IMR-90 (cell line): ENCODE data around the gene PRLR. TPM values are rescaled to one million over a fixed set of nuclear protein-coding genes. Genes with fewer than 3 reads are reported as not detected.

ENCODE experiments used
- ATAC-seq: fragments of 200-7000 bp; cut with Tn5 transposase; 2 replicates; pipeline ENCODE4 v1.9.1; 2020; ENCODE audit warnings: low read depth, mild to moderate bottlenecking, moderate library complexity
- BruUV-seq: library from RNA; stranded (reverse); fragments of 400-500 nt; replicated peaks from 2 replicates; lab custom pipeline; 2021; lab: Mats Ljungman, UMichigan
- CTCF ChIA-PET: fragments of 300-600 bp; formaldehyde crosslinking; extraction: SDS; loops from one replicate; lab custom pipeline; 2021; ENCODE audit warnings: antibody characterized with exemption; lab: Yijun Ruan, JAX
- POLR2A ChIA-PET: fragments of 300-600 bp; sonication (Branson Sonifier 250); formaldehyde crosslinking; loops from one replicate; lab custom pipeline; 2022; ENCODE audit warnings: antibody characterized with exemption; ENCODE audit not compliant: unreplicated experiment; lab: Charles Lee
- DNase-seq: peaks from one replicate; pipeline ENCODE4 v3.0.0; 2013
- H2AFZ ChIP-seq: replicated peaks from 2 replicates; pipeline ENCODE3; 2013; ENCODE audit warnings: low read length, mild to moderate bottlenecking; ENCODE audit not compliant: poor library complexity
- H2AK5ac ChIP-seq: 2 replicates; pipeline ENCODE4 v1.6.1; 2013; ENCODE audit warnings: low read depth, low read length, inconsistent platforms
- H2AK9ac ChIP-seq: replicated peaks from 2 replicates; pipeline ENCODE3; 2013; ENCODE audit warnings: mild to moderate bottlenecking, low read depth, low read length, moderate library complexity; ENCODE audit not compliant: poor library complexity
- H2BK120ac ChIP-seq: 2 replicates; pipeline ENCODE4 v1.6.1; 2013; ENCODE audit warnings: low read depth, low read length, inconsistent platforms
- H2BK15ac ChIP-seq: 3 replicates; pipeline ENCODE4 v1.6.1; 2013; ENCODE audit warnings: low read depth, low read length, inconsistent platforms
- H2BK20ac ChIP-seq: 2 replicates; pipeline ENCODE4 v1.6.1; 2013; ENCODE audit warnings: low read depth, mild to moderate bottlenecking, inconsistent platforms, low read length, moderate library complexity
- H2BK5ac ChIP-seq: 2 replicates; pipeline ENCODE4 v1.6.1; 2013; ENCODE audit warnings: mild to moderate bottlenecking, low read depth, low read length, inconsistent platforms; ENCODE audit not compliant: poor library complexity, severe bottlenecking
- H3K14ac ChIP-seq: replicated peaks from 2 replicates; pipeline ENCODE4 v1.6.1; 2013; ENCODE audit warnings: low read depth, low read length, inconsistent platforms
- H3K18ac ChIP-seq: 2 replicates; pipeline ENCODE4 v1.6.1; 2013; ENCODE audit warnings: low read depth, low read length, control low read depth
- H3K23ac ChIP-seq: 2 replicates; pipeline ENCODE4 v1.6.1; 2013; ENCODE audit warnings: low read depth, low read length, inconsistent platforms
- H3K27ac ChIP-seq: 2 replicates; pipeline ENCODE4 v1.5.1; 2013; ENCODE audit warnings: mild to moderate bottlenecking, control low read depth, low read length; ENCODE audit not compliant: insufficient read depth
- H3K27me3 ChIP-seq: 2 replicates; pipeline ENCODE4 v1.6.1; 2013; ENCODE audit warnings: low read length; ENCODE audit not compliant: control insufficient read depth, insufficient read depth
- H3K36me3 ChIP-seq: 2 replicates; pipeline ENCODE4 v1.6.1; 2013; ENCODE audit warnings: low read length, mixed read lengths; ENCODE audit not compliant: control insufficient read depth, insufficient read depth
- H3K4ac ChIP-seq: 2 replicates; pipeline ENCODE4 v1.6.1; 2013; ENCODE audit warnings: low read depth, low read length, inconsistent platforms
- H3K4me1 ChIP-seq: 2 replicates; pipeline ENCODE4 v1.6.1; 2013; ENCODE audit warnings: low read length, mixed read lengths; ENCODE audit not compliant: control insufficient read depth, insufficient read depth
- H3K4me2 ChIP-seq: 2 replicates; pipeline ENCODE4 v1.6.1; 2013; ENCODE audit warnings: low read depth, mild to moderate bottlenecking, control low read depth, low read length, moderate library complexity
- H3K4me3 ChIP-seq: 2 replicates; pipeline ENCODE4 v1.5.1; 2013; ENCODE audit warnings: low read depth, mild to moderate bottlenecking, control low read depth, low read length, moderate library complexity; ENCODE audit not compliant: insufficient read depth
- H3K56ac ChIP-seq: 2 replicates; pipeline ENCODE4 v1.6.1; 2013; ENCODE audit warnings: low read length, inconsistent platforms; ENCODE audit not compliant: insufficient read depth; ENCODE audit errors: extremely low read depth
- H3K79me1 ChIP-seq, 2 experiments: 2 replicates each; pipeline ENCODE4 v1.6.1; 2013; ENCODE audit warnings: low read length in 2 of 2, inconsistent platforms in 1 of 2, low read depth in 1 of 2
- H3K9ac ChIP-seq: 2 replicates; pipeline ENCODE4 v1.6.1; 2013; ENCODE audit warnings: low read depth, low read length, control low read depth
- H3K9me1 ChIP-seq: 2 replicates; pipeline ENCODE4 v1.6.1; 2013; ENCODE audit warnings: low read length, inconsistent platforms; ENCODE audit not compliant: insufficient read depth
- H3K9me3 ChIP-seq: 2 replicates; pipeline ENCODE4 v1.6.1; 2013; ENCODE audit warnings: low read length; ENCODE audit not compliant: control insufficient read depth, insufficient read depth
- H4K20me1 ChIP-seq: 2 replicates; pipeline ENCODE4 v1.6.1; 2013; ENCODE audit warnings: low read length, inconsistent platforms; ENCODE audit not compliant: insufficient read depth
- H4K5ac ChIP-seq: 2 replicates; pipeline ENCODE4 v1.6.1; 2013; ENCODE audit warnings: mild to moderate bottlenecking, low read depth, low read length, control low read depth
- H4K8ac ChIP-seq, 2 experiments: 2 replicates each; pipeline ENCODE4 v1.6.1; 2013; ENCODE audit warnings: low read depth in 2 of 2, low read length in 2 of 2, control low read depth in 1 of 2, inconsistent platforms in 1 of 2
- H4K91ac ChIP-seq: 2 replicates; pipeline ENCODE4 v1.6.1; 2013; ENCODE audit warnings: low read depth, low read length, inconsistent platforms; ENCODE audit not compliant: insufficient read depth
- CEBPB ChIP-seq: IDR thresholded peaks from 2 replicates; pipeline ENCODE4 v1.6.1; 2012; ENCODE audit warnings: low read depth, low read length, improper control_type of control experiment
- CHD1 ChIP-seq: IDR thresholded peaks from 2 replicates; pipeline ENCODE4 v1.6.1; 2012; ENCODE audit warnings: low read depth, low read length, improper control_type of control experiment
- MAFK ChIP-seq: IDR thresholded peaks from 2 replicates; pipeline ENCODE4 v1.6.1; 2012; ENCODE audit warnings: low read depth, low read length, improper control_type of control experiment
- MXI1 ChIP-seq: IDR thresholded peaks from 2 replicates; pipeline ENCODE4 v1.6.1; 2012; ENCODE audit warnings: low read depth, mild to moderate bottlenecking, low read length, moderate library complexity, borderline replicate concordance
- NFE2L2 ChIP-seq: fragments of 150-350 bp; IDR thresholded peaks from 2 replicates; pipeline ENCODE4 v1.6.1; 2016; ENCODE audit warnings: low read depth, mild to moderate bottlenecking, low read length
- POLR2A ChIP-seq: IDR thresholded peaks from 2 replicates; pipeline ENCODE4 v1.6.1; 2012; ENCODE audit warnings: mild to moderate bottlenecking, low read depth, low read length
- RAD21 ChIP-seq: IDR thresholded peaks from 2 replicates; pipeline ENCODE4 v1.6.1; 2012; ENCODE audit warnings: low read length, improper control_type of control experiment
- SMC3 ChIP-seq: fragments of 150-350 bp; IDR thresholded peaks from 2 replicates; pipeline ENCODE4 v1.6.1; 2016; ENCODE audit warnings: low read depth, mild to moderate bottlenecking, antibody characterized with exemption, low read length, moderate library complexity
- WGBS, 2 experiments: methylation state at CpG; one replicate each; pipeline versions ENCODE4 v1.1.5 to v1.1.7; 2013; ENCODE audit warnings: missing lambda C conversion rate in 2 of 2; ENCODE audit not compliant: insufficient read length in 1 of 2; ENCODE audit errors: extremely low coverage in 2 of 2; 5-methylcytosine and 5-hydroxymethylcytosine counted together
- dilution Hi-C: fragments of 300-500 bp; cut with HindIII; formaldehyde crosslinking; loops from one replicate; pipeline ENCODE4 v1.14.3; 2018; ENCODE audit warnings: low sequenced_read_pairs; ENCODE audit not compliant: unreplicated experiment
- in situ Hi-C: fragments of 300-500 bp; cut with MboI; formaldehyde crosslinking; loops from 3 replicates; pipeline ENCODE4 v1.14.3; 2019; ENCODE audit warnings: low sequenced_read_pairs, inconsistent platforms, mixed read lengths
- intact Hi-C: fragments of 100-400 bp; cut with micrococcal nuclease; formaldehyde crosslinking; loops from 2 replicates; pipeline ENCODE4 v1.10.0; 2022
- polyA plus RNA-seq, 3 experiments: library from polyadenylated mRNA; depleted of rRNA; stranded (reverse); fragments of >200 nt; gene quantifications; 2 replicates each; pipeline ENCODE4 v1.2.3, GENCODE V29; 2012; ENCODE audit warnings: low replicate concordance in 1 of 3
- total RNA-seq: library from RNA; depleted of rRNA; stranded (reverse); fragments of >200 nt; gene quantifications from 2 replicates; pipeline ENCODE4 v1.2.3, GENCODE V29; 2012
- TF ChIP-seq, protein P1 (sequence below): fragments of 150-350 bp; IDR thresholded peaks from 2 replicates; pipeline ENCODE4 v1.6.1; 2016; ENCODE audit warnings: low read depth, mild to moderate bottlenecking, low read length, moderate library complexity, borderline replicate concordance
- TF ChIP-seq, protein P2 (sequence below): conservative IDR thresholded peaks from 2 replicates; pipeline ENCODE4 v1.5.1; 2012; ENCODE audit warnings: mild to moderate bottlenecking, low read depth, low read length, improper control_type of control experiment
- TF ChIP-seq, protein P3 (sequence below): fragments of 150-350 bp; IDR thresholded peaks from 2 replicates; pipeline ENCODE4 v1.6.1; 2017; ENCODE audit warnings: mild to moderate bottlenecking, antibody characterized with exemption, low read length, low read depth

The PRLR gene
- total and polyA plus RNA-seq, 2 of the 4 experiments (the other 2 are of a cell fraction): 0.24 to 0.54 TPM

DNA sequence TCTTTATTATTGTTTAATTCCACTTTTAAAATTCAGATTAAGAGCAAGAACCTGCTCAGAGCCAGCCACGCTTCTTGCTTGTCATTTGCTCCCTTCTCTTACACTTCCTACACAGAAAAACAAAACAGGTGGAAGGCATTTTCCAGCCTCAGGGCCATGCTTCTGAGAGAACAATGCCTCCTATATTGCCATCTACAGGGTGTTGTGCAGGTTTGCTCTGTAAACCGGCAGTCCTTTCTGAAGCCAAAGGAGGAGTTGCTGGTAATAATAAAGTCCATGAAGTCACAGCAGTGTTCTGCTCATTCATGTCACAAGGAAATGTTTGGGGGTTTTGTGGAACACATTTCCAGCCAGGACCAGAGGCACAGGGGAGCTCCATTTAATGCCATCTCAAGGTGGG, 16.1 kb upstream of the PRLR start:
- dilution Hi-C loops: no loop called here
- in situ Hi-C loops: no loop called here
- Histone ChIP-seq H2AFZ (no peak overlapping the region), H3K4ac (no peak overlapping the region), H3K56ac (no peak overlapping the region), H3K27me3 (no peaks in the 10 kb centered on the region), H2AK9ac (no peak overlapping the region), H3K9ac (no peak overlapping the region), H2BK20ac (no peak overlapping the region), H3K9me1 (no peaks in the 10 kb centered on the region), H3K14ac (no peak overlapping the region), H3K23ac (no peak overlapping the region), H2AK5ac (no peak overlapping the region), H2BK15ac (no peak overlapping the region), H3K9me3 (no peaks in the 10 kb centered on the region), H3K4me2 (no peak overlapping the region), H3K4me3 (no peak overlapping the region), H3K79me1 (no peaks in the 10 kb centered on the region), H3K27ac (no peak overlapping the region), H4K5ac (no peak overlapping the region), H2BK120ac (no peak overlapping the region), H3K4me1 (no peaks in the 10 kb centered on the region), H4K8ac (no peak overlapping the region), H2BK5ac (no peak overlapping the region), H4K20me1 (no peaks in the 10 kb centered on the region), H4K91ac (no peak overlapping the region), H3K18ac (no peak overlapping the region), H3K36me3 (no peaks in the 10 kb centered on the region)
- ATAC-seq (no peak), DNase-seq (no peak)
- no peak for TF ChIP-seq CEBPB
- no peak for TF ChIP-seq MXI1
- no peak for TF ChIP-seq RAD21
- no peak for TF ChIP-seq SMC3
- TF ChIP-seq, protein P1, sequence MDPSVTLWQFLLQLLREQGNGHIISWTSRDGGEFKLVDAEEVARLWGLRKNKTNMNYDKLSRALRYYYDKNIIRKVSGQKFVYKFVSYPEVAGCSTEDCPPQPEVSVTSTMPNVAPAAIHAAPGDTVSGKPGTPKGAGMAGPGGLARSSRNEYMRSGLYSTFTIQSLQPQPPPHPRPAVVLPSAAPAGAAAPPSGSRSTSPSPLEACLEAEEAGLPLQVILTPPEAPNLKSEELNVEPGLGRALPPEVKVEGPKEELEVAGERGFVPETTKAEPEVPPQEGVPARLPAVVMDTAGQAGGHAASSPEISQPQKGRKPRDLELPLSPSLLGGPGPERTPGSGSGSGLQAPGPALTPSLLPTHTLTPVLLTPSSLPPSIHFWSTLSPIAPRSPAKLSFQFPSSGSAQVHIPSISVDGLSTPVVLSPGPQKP: no peak
- TF ChIP-seq CHD1: no peak
- TF ChIP-seq, protein P2, sequence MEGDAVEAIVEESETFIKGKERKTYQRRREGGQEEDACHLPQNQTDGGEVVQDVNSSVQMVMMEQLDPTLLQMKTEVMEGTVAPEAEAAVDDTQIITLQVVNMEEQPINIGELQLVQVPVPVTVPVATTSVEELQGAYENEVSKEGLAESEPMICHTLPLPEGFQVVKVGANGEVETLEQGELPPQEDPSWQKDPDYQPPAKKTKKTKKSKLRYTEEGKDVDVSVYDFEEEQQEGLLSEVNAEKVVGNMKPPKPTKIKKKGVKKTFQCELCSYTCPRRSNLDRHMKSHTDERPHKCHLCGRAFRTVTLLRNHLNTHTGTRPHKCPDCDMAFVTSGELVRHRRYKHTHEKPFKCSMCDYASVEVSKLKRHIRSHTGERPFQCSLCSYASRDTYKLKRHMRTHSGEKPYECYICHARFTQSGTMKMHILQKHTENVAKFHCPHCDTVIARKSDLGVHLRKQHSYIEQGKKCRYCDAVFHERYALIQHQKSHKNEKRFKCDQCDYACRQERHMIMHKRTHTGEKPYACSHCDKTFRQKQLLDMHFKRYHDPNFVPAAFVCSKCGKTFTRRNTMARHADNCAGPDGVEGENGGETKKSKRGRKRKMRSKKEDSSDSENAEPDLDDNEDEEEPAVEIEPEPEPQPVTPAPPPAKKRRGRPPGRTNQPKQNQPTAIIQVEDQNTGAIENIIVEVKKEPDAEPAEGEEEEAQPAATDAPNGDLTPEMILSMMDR: no peak
- no peak for TF ChIP-seq MAFK
- TF ChIP-seq POLR2A: no peak
- TF ChIP-seq, protein P3, sequence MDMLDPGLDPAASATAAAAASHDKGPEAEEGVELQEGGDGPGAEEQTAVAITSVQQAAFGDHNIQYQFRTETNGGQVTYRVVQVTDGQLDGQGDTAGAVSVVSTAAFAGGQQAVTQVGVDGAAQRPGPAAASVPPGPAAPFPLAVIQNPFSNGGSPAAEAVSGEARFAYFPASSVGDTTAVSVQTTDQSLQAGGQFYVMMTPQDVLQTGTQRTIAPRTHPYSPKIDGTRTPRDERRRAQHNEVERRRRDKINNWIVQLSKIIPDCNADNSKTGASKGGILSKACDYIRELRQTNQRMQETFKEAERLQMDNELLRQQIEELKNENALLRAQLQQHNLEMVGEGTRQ: no peak
- no peak for TF ChIP-seq NFE2L2
- no TSS peak for BruUV-seq
- CTCF ChIA-PET: no interaction called here
- WGBS, 2 experiments: no CpG with 5 or more reads among the region's 2 CpGs
- intact Hi-C loops: no loop called here
- POLR2A ChIA-PET: no interaction called here
